ENCODE measurements around the gene GOLGA1.
"Not testable (repeated sequence)": the region's sequence is repeated elsewhere in the genome, so short reads cannot be mapped to it uniquely, and the experiment has no call there.

The GOLGA1 gene

GRCh38 chr9:124940894-124941678 is at the start of gene GOLGA1:
Gene GOLGA1 (minus strand): TSS chr9:124941083. CDS start chr9:124938711, 2,372 bp downstream.
- DNase-seq (ENCODE audit: low spot score): peak; percentile 91

- DNase-seq (ENCODE audit: low spot score): no peak
These were observed 42.8 kb upstream of the GOLGA1 start for GRCh38 chr9:124983698-124984097.

DNA sequence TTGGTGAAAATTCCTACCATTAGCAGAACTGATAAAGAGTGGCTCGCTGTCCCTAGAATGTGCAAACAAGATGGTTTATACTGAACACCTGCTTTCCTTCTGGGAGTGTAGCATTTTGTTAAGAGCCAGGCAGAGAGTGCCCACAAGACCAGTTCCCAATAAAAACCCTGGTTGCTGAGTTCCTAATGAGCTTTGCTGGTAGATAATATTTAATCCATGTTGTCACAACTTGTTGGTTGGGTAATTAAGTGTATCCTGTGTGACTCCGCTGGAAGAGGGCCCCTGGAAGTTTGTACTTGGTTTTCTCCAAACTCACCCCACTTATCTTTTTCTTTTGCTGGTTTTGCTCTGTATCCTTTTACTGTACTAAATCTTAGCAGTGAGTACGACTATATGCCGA is 39.5 kb upstream of the GOLGA1 start:
- DNase-seq (ENCODE audit: low spot score): no peak

- DNase-seq (ENCODE audit: low spot score): no peak
These were observed 34.2 kb upstream of the GOLGA1 start for GRCh38 chr9:124975131-124975530.

DNA sequence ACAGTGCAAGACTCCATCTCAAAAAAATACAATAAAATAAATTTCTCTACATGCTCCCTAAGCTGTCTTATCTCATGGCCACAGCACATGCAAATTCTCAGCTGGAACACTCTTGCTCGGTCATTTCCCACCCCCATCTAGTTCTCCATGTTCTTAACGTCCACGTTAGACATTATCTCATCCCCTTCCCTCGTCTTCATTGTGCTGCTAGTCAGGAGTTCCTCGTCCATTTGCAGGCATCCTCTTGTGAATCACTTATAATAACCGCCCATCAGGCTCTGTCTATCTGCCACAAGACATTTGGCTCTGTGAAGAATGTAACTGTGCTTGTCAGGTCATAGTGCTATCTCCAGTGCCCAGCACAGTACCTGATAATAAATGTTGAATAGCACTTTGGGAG is 32.9 kb upstream of the GOLGA1 start:
- no peak for DNase-seq (ENCODE audit: low spot score)

- DNase-seq (ENCODE audit: low spot score): no peak
These were observed 31.4 kb upstream of the GOLGA1 start for GRCh38 chr9:124972241-124972770.

DNA sequence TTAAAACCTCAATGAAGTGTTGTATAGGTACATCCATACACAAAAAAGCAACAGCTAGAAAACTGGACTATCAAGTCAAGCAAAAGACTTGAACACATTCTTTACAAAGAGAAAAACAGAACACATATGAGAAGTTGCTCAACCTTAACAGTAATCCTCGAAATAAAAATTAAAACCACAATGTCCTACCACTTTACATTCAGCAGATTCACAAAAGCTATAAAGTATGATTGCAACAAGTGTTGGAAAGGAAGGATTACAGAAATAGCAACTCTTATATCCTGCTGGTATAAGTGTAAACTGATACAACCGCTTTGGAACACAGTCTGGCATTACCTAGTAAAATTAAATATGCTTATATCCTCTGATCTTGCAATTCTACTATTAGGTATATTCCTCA is 28.5 kb upstream of the GOLGA1 start:
- DNase-seq (ENCODE audit: low spot score): no peak

- no peak for DNase-seq (ENCODE audit: low spot score)
These were observed 27.4 kb upstream of the GOLGA1 start for GRCh38 chr9:124968238-124968637.

- not testable (repeated sequence) for DNase-seq (ENCODE audit: low spot score)
These were observed 25.1 kb upstream of the GOLGA1 start for GRCh38 chr9:124965775-124966568.

DNA sequence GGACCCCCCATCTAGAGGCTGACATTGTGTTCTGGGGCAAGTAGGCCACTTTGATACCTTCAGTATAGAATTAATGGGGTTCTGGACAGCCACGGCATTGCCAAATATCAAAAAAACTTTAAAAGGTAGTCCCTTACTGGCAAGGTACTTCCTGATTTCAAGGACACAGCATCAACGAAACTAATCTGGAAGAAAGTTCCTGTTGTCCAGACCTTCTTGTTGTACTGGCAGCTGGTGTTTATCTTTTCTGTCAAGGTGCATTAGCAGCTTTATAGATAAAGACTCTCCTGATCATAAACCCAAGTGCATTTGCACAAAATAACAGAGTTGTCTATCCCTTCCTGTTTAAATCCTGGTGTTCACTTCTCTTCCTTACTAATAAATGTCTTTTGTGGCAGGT is 23.7 kb upstream of the GOLGA1 start:
- DNase-seq (ENCODE audit: low spot score): no peak

DNA sequence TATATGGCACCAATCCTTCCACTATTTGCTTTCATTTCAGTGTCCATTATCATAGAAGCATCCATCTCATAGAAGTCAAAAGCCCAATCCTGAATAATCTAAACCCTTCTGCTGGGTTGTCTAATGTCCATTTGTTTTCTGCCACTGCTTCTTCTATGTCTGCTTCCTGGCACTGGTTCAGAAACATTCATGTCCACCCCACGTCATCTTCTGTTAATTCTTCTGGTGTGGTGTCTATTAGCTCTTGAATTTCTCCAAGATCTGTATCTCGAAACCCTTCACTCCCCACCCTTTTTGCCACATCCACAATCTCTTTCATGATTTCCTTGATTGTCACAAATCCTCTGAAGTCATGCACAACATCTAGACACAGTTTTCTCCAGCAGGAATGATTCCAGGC is 23.2 kb upstream of the GOLGA1 start:
- no peak for DNase-seq (ENCODE audit: low spot score)

- DNase-seq (ENCODE audit: low spot score): peak; percentile 42
These were observed 19.5 kb upstream of the GOLGA1 start for GRCh38 chr9:124960409-124960752.

DNA sequence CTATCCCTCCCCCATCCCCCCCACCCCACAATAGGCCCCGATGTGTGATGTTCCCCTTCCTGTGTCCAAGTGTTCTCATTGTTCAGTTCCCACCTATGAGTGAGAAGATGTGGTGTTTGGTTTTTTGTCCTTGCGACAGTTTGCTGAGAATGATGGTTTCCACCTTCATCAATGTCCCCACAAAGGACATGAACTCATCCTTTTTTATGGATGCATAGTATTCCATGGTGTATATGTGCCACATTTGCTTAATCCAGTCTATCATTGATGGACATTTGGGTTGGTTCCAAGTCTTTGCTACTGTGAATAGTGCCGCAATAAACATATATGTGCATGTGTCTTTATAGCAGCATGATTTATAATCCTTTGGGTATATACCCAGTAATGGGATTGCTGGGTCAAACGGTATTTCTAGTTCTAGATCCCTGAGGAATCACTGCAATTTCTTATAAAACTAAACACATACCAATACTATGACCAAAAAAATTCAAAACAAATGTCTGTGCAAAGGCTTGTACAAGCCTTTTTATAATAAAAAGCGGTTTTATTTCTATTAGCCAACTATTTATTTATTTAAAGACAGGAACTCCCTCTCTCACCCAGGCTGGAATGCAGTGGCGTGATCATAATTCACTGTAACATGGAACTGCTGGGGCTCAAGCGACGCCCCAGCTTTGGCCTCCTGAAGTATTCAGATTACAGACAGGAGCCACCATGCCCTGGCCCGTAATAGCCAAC is 19.0 kb upstream of the GOLGA1 start:
- DNase-seq (ENCODE audit: low spot score): peak; percentile 35

- no peak for DNase-seq (ENCODE audit: low spot score)
These were observed 13.4 kb upstream of the GOLGA1 start for GRCh38 chr9:124954255-124954654.

DNA sequence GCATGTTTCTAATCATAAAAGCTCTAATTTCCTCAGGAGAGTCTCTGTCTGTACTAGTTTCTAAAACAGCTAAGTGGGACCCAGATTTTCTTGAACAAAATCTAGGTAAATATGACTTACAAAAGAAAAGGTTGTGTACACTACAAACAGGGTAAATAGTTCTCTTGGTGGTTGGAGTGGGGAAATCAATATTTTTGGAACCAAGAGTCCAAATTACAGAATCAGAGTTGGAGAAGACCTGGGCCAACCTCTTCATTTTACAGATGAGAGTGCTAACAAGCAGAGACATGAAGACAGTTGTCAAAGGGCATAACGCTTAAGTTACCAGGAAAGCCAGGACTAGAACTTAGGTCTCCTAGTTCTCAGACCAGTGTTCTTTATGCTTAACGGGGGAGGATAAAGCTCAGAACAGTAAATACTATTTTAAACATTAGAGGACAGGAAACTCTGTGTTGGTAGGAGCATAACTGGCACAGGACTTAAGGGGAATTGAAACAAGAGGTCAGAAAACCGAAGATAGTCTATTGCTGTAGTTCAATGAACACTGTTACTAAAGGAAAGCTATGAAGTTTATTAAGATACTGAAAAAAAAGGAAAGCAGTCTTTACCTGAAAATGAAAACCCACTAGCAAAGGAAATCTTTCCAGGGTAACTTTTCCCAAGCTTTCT is 9.3 kb upstream of the GOLGA1 start:
- no peak for DNase-seq (ENCODE audit: low spot score)

DNA sequence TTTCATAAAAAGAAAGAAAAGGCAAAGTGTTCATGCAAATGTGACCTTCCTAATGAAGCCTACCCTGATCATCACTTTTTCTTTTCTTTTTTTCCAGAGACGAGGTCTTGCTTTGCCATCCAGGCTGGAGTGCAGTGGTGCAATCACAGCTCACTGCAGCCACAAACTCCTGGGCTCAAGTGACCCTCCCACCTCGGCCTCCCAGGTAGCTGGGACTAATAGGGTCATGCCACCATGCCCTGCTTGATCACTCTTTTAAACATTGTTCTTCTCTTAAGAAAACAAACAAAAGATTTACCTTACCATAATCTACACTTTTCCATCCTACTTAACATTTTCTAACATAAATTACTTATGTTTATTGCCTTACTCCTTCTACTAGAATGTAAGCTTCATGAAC is 8.5 kb upstream of the GOLGA1 start:
- DNase-seq (ENCODE audit: low spot score): no peak

GRCh38 chr9:124947727-124948391 is 7.0 kb upstream of the GOLGA1 start:
- no peak for DNase-seq (ENCODE audit: low spot score)

- no peak for DNase-seq (ENCODE audit: low spot score)
These were observed 5.3 kb upstream of the GOLGA1 start for GRCh38 chr9:124946167-124946566.

GRCh38 chr9:124941679-124942561 is 1.0 kb upstream of the GOLGA1 start:
- DNase-seq (ENCODE audit: low spot score): no peak

GRCh38 chr9:124940521-124940893 is 376 bp downstream of the GOLGA1 start:
- DNase-seq (ENCODE audit: low spot score): no peak
